ENCODE results near the gene MLH1.
A peak's percentile ranks its signal among the peaks of the same experiment; 100 is the strongest.
"Not testable (repeated sequence)": the region's sequence is repeated elsewhere in the genome, so short reads cannot be mapped to it uniquely, and the experiment has no call there.

The MLH1 gene

GRCh38 chr3:37039161-37039846 lies 46.0 kb downstream of the MLH1 start:
- DNase-seq = no peak

GRCh38 chr3:37040231-37040630 lies 46.9 kb downstream of the MLH1 start:
- no peak for DNase-seq

- DNase-seq = no peak
These were observed 48.4 kb downstream of the MLH1 start for GRCh38 chr3:37041546-37042195.

- DNase-seq = not testable (repeated sequence)
These were observed 49.4 kb downstream of the MLH1 start for GRCh38 chr3:37042712-37043111.

- no peak for DNase-seq
These were observed 57.0 kb downstream of the MLH1 start for GRCh38 chr3:37050282-37050681.

GRCh38 chr3:37052860-37053259 lies 59.5 kb downstream of the MLH1 start:
- no peak for DNase-seq

- DNase-seq = no peak
These were observed 60.0 kb downstream of the MLH1 start for GRCh38 chr3:37053337-37053736.

GRCh38 chr3:37053753-37054152 lies 60.4 kb downstream of the MLH1 start:
- DNase-seq = no peak

GRCh38 chr3:37054370-37054769 lies 61.1 kb downstream of the MLH1 start:
- no peak for DNase-seq

GRCh38 chr3:37055077-37055476 lies 61.8 kb downstream of the MLH1 start:
- not testable (repeated sequence) for DNase-seq

GRCh38 chr3:37056826-37057225 lies 63.5 kb downstream of the MLH1 start:
- no peak for DNase-seq

GRCh38 chr3:37058117-37058516 lies 64.8 kb downstream of the MLH1 start:
- no peak for DNase-seq

GRCh38 chr3:37064747-37065146 lies 71.4 kb downstream of the MLH1 start:
- DNase-seq = no peak

GRCh38 chr3:37067577-37067976 lies 74.3 kb downstream of the MLH1 start:
- DNase-seq = no peak

- no peak for DNase-seq
These were observed 74.7 kb downstream of the MLH1 start for GRCh38 chr3:37068031-37068430.

- DNase-seq = no peak
These were observed 78.6 kb downstream of the MLH1 start for GRCh38 chr3:37071921-37072320.

GRCh38 chr3:37072892-37073291 lies 79.6 kb downstream of the MLH1 start:
- DNase-seq = peak; percentile 5

- DNase-seq = no peak
These were observed 80.9 kb downstream of the MLH1 start for GRCh38 chr3:37074178-37074577.

GRCh38 chr3:37075955-37076354 lies 82.6 kb downstream of the MLH1 start:
- no peak for DNase-seq

- no peak for DNase-seq
These were observed 89.0 kb downstream of the MLH1 start for GRCh38 chr3:37082317-37082716.

GRCh38 chr3:37086918-37087317 lies 93.6 kb downstream of the MLH1 start:
- DNase-seq = no peak

- no peak for DNase-seq
These were observed 94.6 kb downstream of the MLH1 start for GRCh38 chr3:37087870-37088269.

GRCh38 chr3:37092484-37092883 lies 99.2 kb downstream of the MLH1 start:
- DNase-seq = no peak

- DNase-seq = no peak
These were observed 100.2 kb downstream of the MLH1 start for GRCh38 chr3:37093481-37093880.

- no peak for DNase-seq
These were observed 101.3 kb downstream of the MLH1 start for GRCh38 chr3:37094636-37095035.
